ENCODE results near the gene GORASP2. TPM values are rescaled to one million over a fixed set of nuclear protein-coding genes. Genes with fewer than 3 reads are reported as not detected.

GORASP2 gene
- total RNA-seq, 2 experiments from 2014 or later, result 87.3 to 95.7 TPM

DNA sequence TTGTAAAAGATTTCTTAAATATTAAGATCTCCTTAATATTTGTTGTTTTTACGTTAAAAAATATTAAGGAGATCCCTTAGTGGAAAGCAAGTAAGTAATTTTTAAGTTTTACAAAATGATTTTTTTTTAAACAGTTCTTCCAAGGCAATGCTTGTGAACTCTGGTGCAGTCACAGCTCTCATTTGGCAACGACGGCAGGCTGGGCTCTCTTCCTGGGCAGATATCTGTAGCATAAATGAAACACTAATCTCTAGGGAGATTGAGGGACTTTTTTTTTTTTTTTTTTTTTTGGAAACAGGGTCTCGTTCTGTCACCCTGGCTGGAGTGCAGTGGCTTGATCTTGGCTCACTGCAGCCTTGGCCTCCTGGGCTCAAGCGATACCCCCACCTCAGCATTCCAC, 38.5 kb downstream of the GORASP2 start:
- no peaks in the 10 kb centered on the region for H3K4me1 Mint-ChIP-seq (ENCODE audit: low read depth)
- no peaks in the 10 kb centered on the region for H3K27me3 Mint-ChIP-seq
- ChIA-PET POLR2A (interaction anchor here (1.1 kb wide), 1 partner anchor 449 kb away, joined by 3 read pairs; no protein-coding TSS in a partner anchor), CTCF (interaction anchor here (1.3 to 1.7 kb wide), 2 partner anchors 39 to 448 kb away, joined by 3 to 4 read pairs; partner anchors contain the start of gene GORASP2)
- peaks cover 50% of the 10 kb centered on the region for H3K36me3 ChIP-seq (ENCODE audit: insufficient read depth, low read length)
- H3K36me3 Mint-ChIP-seq (ENCODE audit: low read depth), result peaks cover 53% of the 10 kb centered on the region
- no peak overlapping the region for H3K27ac ChIP-seq (ENCODE audit: low read depth in 1 of 2, low read length in 2 of 2)
- ATAC-seq (ENCODE audit: poor library complexity) (no peak), DNase-seq (no peak)
- intact Hi-C loops (cut with DNase I, micrococcal nuclease), result loop anchor here in 1 of 2 experiments (5.0 kb wide), 1 partner anchor 35 kb away; no protein-coding TSS in a partner anchor
- TF ChIP-seq, protein P1, sequence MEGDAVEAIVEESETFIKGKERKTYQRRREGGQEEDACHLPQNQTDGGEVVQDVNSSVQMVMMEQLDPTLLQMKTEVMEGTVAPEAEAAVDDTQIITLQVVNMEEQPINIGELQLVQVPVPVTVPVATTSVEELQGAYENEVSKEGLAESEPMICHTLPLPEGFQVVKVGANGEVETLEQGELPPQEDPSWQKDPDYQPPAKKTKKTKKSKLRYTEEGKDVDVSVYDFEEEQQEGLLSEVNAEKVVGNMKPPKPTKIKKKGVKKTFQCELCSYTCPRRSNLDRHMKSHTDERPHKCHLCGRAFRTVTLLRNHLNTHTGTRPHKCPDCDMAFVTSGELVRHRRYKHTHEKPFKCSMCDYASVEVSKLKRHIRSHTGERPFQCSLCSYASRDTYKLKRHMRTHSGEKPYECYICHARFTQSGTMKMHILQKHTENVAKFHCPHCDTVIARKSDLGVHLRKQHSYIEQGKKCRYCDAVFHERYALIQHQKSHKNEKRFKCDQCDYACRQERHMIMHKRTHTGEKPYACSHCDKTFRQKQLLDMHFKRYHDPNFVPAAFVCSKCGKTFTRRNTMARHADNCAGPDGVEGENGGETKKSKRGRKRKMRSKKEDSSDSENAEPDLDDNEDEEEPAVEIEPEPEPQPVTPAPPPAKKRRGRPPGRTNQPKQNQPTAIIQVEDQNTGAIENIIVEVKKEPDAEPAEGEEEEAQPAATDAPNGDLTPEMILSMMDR (IDR thresholded peaks at IDR 0.05), result no peak
- H3K4me3 ChIP-seq (ENCODE audit: low read length), result no peak overlapping the region
- no peak overlapping the region for H3K4me3 Mint-ChIP-seq
- H3K27ac Mint-ChIP-seq, result no peak overlapping the region
- H3K27me3 ChIP-seq (ENCODE audit: control insufficient read depth in 1 of 2, insufficient read depth in 2 of 2, low read length in 2 of 2), result no peaks in the 10 kb centered on the region
- H3K4me1 ChIP-seq (ENCODE audit: insufficient read depth, low read length), result no peaks in the 10 kb centered on the region
- no peaks in the 10 kb centered on the region for H3K9me3 ChIP-seq (ENCODE audit: control insufficient read depth in 1 of 2, insufficient read depth in 1 of 2, low read length in 2 of 2)
- no peaks in the 10 kb centered on the region for H3K9me3 Mint-ChIP-seq

DNA sequence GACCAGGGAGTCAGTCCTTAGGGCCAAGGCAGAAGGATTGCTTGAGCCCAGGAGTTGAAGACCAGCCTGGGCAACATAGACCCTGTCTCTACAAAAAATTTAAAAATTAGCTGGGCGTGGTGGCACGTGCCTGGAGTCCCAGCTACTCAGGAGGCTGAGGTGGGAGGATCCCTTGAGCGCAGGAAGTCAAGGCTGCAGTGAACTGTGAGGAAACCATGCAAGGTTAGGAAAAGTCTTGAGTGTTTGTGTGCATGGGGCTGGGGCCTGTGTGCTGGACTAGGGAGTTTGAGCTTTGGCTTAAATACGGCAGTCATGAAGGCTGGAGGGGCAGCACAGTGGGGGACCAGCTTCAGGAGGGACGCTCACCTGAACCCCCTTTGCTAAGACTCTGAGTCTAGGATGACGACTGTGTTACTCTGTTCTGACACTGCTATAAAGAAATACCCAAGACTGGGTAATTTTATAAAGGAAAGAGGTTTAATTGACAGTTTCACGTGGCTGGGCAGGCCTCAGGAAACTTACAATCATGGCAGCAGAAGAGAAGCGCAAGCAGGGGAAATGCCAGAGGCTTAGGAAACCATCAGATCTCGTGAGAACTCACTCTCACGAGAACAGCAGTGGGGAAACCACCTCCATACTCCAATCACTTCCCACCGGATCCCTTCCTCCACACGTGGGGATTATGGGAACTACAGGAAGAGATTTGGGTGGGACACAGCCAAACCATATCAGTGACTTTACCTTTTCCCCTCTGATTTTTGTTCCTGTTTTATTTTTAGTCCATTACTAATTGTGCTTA, 39.4 kb downstream of the GORASP2 start:
- no peaks in the 10 kb centered on the region for H3K9me3 Mint-ChIP-seq
- Histone ChIP-seq H3K27ac (ENCODE audit: low read depth in 1 of 2, low read length in 2 of 2) (no peak overlapping the region), H3K4me3 (ENCODE audit: low read length) (no peak overlapping the region), H3K36me3 (ENCODE audit: insufficient read depth, low read length) (peaks cover 42% of the 10 kb centered on the region), H3K4me1 (ENCODE audit: insufficient read depth, low read length) (peaks cover 7% of the 10 kb centered on the region), H3K27me3 (ENCODE audit: control insufficient read depth in 1 of 2, insufficient read depth in 2 of 2, low read length in 2 of 2) (no peaks in the 10 kb centered on the region), H3K9me3 (ENCODE audit: control insufficient read depth in 1 of 2, insufficient read depth in 1 of 2, low read length in 2 of 2) (no peaks in the 10 kb centered on the region)
- TF ChIP-seq, protein P1 (IDR thresholded peaks at IDR 0.05), result no peak
- no peaks in the 10 kb centered on the region for H3K27me3 Mint-ChIP-seq
- ATAC-seq (ENCODE audit: poor library complexity), result no peak
- DNase-seq, result no peak
- intact Hi-C loops (cut with DNase I, micrococcal nuclease), result loop anchor here in 1 of 2 experiments (5.0 kb wide), 1 partner anchor 36 kb away; no protein-coding TSS in a partner anchor
- H3K4me1 Mint-ChIP-seq (ENCODE audit: low read depth), result peaks cover 7% of the 10 kb centered on the region
- POLR2A ChIA-PET, result no interaction called here
- peaks cover 44% of the 10 kb centered on the region for H3K36me3 Mint-ChIP-seq (ENCODE audit: low read depth)
- CTCF ChIA-PET, result interaction anchor here (0.5 kb wide), 1 partner anchor 42 kb away, joined by 3 read pairs; no protein-coding TSS in a partner anchor
- no peak overlapping the region for H3K4me3 Mint-ChIP-seq
- peak overlapping the region; percentile 47 for H3K27ac Mint-ChIP-seq

DNA sequence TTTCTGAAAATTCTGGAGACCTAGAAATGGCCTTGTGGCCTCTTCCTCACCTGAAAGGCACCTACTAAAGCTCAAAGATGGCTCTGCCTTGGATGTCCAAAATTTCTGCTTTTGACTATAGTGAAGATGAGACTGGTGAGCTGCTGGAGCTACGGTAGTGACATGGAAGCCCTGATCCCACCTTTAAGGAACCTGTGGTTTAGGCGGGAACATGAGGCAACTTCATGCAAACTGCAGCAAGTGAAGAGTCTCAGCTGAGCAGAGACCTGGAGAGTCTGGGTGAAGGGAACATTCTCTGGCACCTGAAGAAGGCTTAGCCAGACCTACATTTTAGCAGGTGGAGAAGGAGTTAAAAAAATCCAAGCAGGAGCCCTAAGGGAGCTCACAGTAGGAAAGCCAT, 40.0 kb downstream of the GORASP2 start:
- Mint-ChIP-seq H3K27me3 (no peaks in the 10 kb centered on the region), H3K4me3 (no peak overlapping the region), H3K4me1 (ENCODE audit: low read depth) (peaks cover 8% of the 10 kb centered on the region), H3K27ac (peak overlapping the region; percentile 47), H3K9me3 (no peaks in the 10 kb centered on the region), H3K36me3 (ENCODE audit: low read depth) (peaks cover 38% of the 10 kb centered on the region)
- H3K27ac ChIP-seq (ENCODE audit: low read depth in 1 of 2, low read length in 2 of 2), result no peak overlapping the region
- ChIA-PET CTCF (interaction anchor here (0.5 kb wide), 1 partner anchor 41 kb away, joined by 3 read pairs; no protein-coding TSS in a partner anchor), POLR2A (no interaction called here)
- DNase-seq (no peak), ATAC-seq (ENCODE audit: poor library complexity) (no peak)
- TF ChIP-seq, protein P1 (IDR thresholded peaks at IDR 0.05), result no peak
- no peaks in the 10 kb centered on the region for H3K27me3 ChIP-seq (ENCODE audit: control insufficient read depth in 1 of 2, insufficient read depth in 2 of 2, low read length in 2 of 2)
- H3K9me3 ChIP-seq (ENCODE audit: control insufficient read depth in 1 of 2, insufficient read depth in 1 of 2, low read length in 2 of 2), result no peaks in the 10 kb centered on the region
- peaks cover 35% of the 10 kb centered on the region for H3K36me3 ChIP-seq (ENCODE audit: insufficient read depth, low read length)
- intact Hi-C loops (cut with DNase I, micrococcal nuclease), result loop anchor here in 1 of 2 experiments (5.0 kb wide), 1 partner anchor 37 kb away; no protein-coding TSS in a partner anchor
- peaks cover 12% of the 10 kb centered on the region for H3K4me1 ChIP-seq (ENCODE audit: insufficient read depth, low read length)
- no peak overlapping the region for H3K4me3 ChIP-seq (ENCODE audit: low read length)

All from CD4-positive, alpha-beta T cell (primary cell).